ENCODE results near the gene HRK. TPM values are rescaled to one million over a fixed set of nuclear protein-coding genes. Genes with fewer than 3 reads are reported as not detected.

The HRK gene
- total and polyA plus RNA-seq, 11 donors: 0.03 to 1.3 (median 0.19) TPM; not detected in 2

- Histone ChIP-seq H3K4me1 (peaks cover 0 to 22% (median 7%) of the 10 kb centered on the region in 12 donors), H3K4me3 (peak overlapping the region in 11 of 12 donors; percentile 65 to 97 (median 85)), H3K36me3 (no peaks in the 10 kb centered on the region), H3K9me3 (no peaks in the 10 kb centered on the region), H3K27me3 (no peaks in the 10 kb centered on the region), H3K27ac (peak overlapping the region in 6 of 12 donors; percentile 11 to 83 (median 79))
- 68 to 73% (median 70%) methylated on average over 4 of the region's 4 CpGs for WGBS, 4 donors
- no peak for ATAC-seq
- intact Hi-C loops (cut with DNase I): no loop called here
- DNase-seq: no peak
- TF ChIP-seq POLR2A (IDR thresholded peaks at IDR 0.05) (no peak), CTCF (IDR thresholded peaks at IDR 0.05) (no peak)
Observed at GRCh38 chr12:116910280-116910644, 29.0 kb upstream of the HRK start.

- Histone ChIP-seq H3K4me1 (peaks cover 0 to 5% (median under 1%) of the 10 kb centered on the region in 12 donors), H3K27me3 (peaks cover 0 to 13% (median 0%) of the 10 kb centered on the region in 9 donors), H3K4me3 (no peak overlapping the region), H3K27ac (no peak overlapping the region), H3K36me3 (no peaks in the 10 kb centered on the region), H3K9me3 (no peaks in the 10 kb centered on the region)
- TF ChIP-seq POLR2A (IDR thresholded peaks at IDR 0.05) (no peak), CTCF (IDR thresholded peaks at IDR 0.05) (no peak)
- WGBS, 4 donors: 84 to 95% (median 88%) methylated on average over 4 of the region's 4 CpGs
- no peak for ATAC-seq
- intact Hi-C loops (cut with DNase I): no loop called here
- DNase-seq: no peak
Observed at GRCh38 chr12:116906285-116906684, 25.0 kb upstream of the HRK start.

- Histone ChIP-seq H3K27me3 (peaks cover 0 to 25% (median 6%) of the 10 kb centered on the region in 9 donors), H3K9me3 (no peaks in the 10 kb centered on the region), H3K4me3 (no peak overlapping the region), H3K27ac (no peak overlapping the region), H3K36me3 (no peaks in the 10 kb centered on the region), H3K4me1 (no peaks in the 10 kb centered on the region)
- 64 to 75% (median 71%) methylated on average over 4 of the region's 4 CpGs for WGBS, 4 donors
- DNase-seq (no peak), ATAC-seq (no peak)
- TF ChIP-seq POLR2A (IDR thresholded peaks at IDR 0.05) (no peak), CTCF (IDR thresholded peaks at IDR 0.05) (no peak)
- intact Hi-C loops (cut with DNase I): no loop called here
Observed at GRCh38 chr12:116903818-116904217, 22.6 kb upstream of the HRK start.

- intact Hi-C loops (cut with DNase I): no loop called here
- no peak for TF ChIP-seq CTCF (IDR thresholded peaks at IDR 0.05)
- TF ChIP-seq POLR2A (IDR thresholded peaks at IDR 0.05): no peak
- Histone ChIP-seq H3K9me3 (no peaks in the 10 kb centered on the region), H3K27ac (no peak overlapping the region), H3K4me1 (no peaks in the 10 kb centered on the region), H3K4me3 (no peak overlapping the region), H3K36me3 (no peaks in the 10 kb centered on the region), H3K27me3 (peaks cover 0 to 34% (median 6%) of the 10 kb centered on the region in 9 donors)
- 82 to 89% (median 86%) methylated on average over 2 of the region's 2 CpGs for WGBS, 4 donors
- DNase-seq: no peak
- ATAC-seq: no peak
Observed at GRCh38 chr12:116901612-116902011, 20.4 kb upstream of the HRK start.

Data from heart left ventricle (tissue), 16 donors.